HepG2 (cell line): ENCODE data around the gene TMEM131.

Experiments used
- JUND ChIP-seq: sonication (generic); formaldehyde crosslinking; IDR thresholded peaks from 2 replicates; pipeline ENCODE4 v1.8.0; 2022; ENCODE audit warnings: mild to moderate bottlenecking, missing genetic modification reagents
- MAZ ChIP-seq, 2 experiments: sonication (generic) in 1 of 2; formaldehyde crosslinking in 1 of 2; IDR thresholded peaks; 2 replicates each; pipeline versions ENCODE4 v1.5.0 to v1.6.1; 2012 to 2020; ENCODE audit warnings: low read depth in 2 of 2, mild to moderate bottlenecking in 2 of 2, borderline replicate concordance in 1 of 2, improper control_type of control experiment in 1 of 2, low read length in 1 of 2, missing genetic modification reagents in 1 of 2, moderate library complexity in 1 of 2
- NFE2L1 ChIP-seq: sonication (generic); formaldehyde crosslinking; IDR thresholded peaks from 2 replicates; pipeline ENCODE4 v1.4.0; 2020; ENCODE audit warnings: missing genetic modification reagents, mild to moderate bottlenecking, borderline replicate concordance
- NFE2L2 ChIP-seq: fragments of 150-350 bp; IDR thresholded peaks from 2 replicates; pipeline ENCODE4 v1.6.1; 2014; ENCODE audit warnings: low read length
- PHB2 ChIP-seq: fragments of 450-650 bp; IDR thresholded peaks from 2 replicates; pipeline ENCODE4 v1.6.1; 2018; ENCODE audit not compliant: partially characterized antibody
- SMAD1 ChIP-seq: sonication (generic); formaldehyde crosslinking; IDR thresholded peaks from 2 replicates; pipeline ENCODE4 v1.4.0; 2020; ENCODE audit warnings: missing genetic modification reagents, low read depth, mild to moderate bottlenecking, borderline replicate concordance
- TBP ChIP-seq: sonication (generic); formaldehyde crosslinking; IDR thresholded peaks from 2 replicates; pipeline ENCODE4 v1.5.0; 2020; ENCODE audit warnings: missing genetic modification reagents
- WIZ ChIP-seq: sonication (generic); formaldehyde crosslinking; IDR thresholded peaks from 2 replicates; pipeline ENCODE4 v1.5.1; 2020; ENCODE audit warnings: mild to moderate bottlenecking, missing genetic modification reagents
- ZNF512 ChIP-seq: sonication (generic); formaldehyde crosslinking; IDR thresholded peaks from 2 replicates; pipeline ENCODE4 v1.4.0; 2020; ENCODE audit warnings: mild to moderate bottlenecking, missing genetic modification reagents

DNA sequence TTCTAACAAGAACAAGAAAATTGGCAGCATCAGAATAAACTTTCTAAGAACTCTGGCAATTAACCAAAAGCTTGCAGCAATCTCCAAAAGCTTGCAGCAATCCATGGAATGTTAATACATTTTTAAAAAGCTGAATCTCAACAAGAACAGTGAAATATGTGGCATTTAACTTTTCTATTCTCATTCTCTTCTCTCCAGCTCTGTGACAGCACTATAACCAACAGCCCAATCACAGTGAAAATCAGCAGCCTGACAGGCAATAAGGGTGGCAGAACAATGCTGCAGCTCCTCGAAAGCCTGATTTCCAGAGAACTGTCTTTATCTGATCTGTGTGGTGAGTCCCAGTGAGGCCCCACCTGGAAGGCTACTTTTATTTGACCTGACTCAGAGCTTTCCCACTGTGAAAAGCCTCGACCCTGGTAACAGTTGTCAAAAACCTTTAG lies 60.0 kb downstream of the TMEM131 start:
- TF ChIP-seq PHB2 (no peak), TBP (CRISPR knock-in tag) (no peak), MAZ (IDR thresholded peaks at IDR 0.05; ENCODE audit: borderline replicate concordance, low read depth, low read length) (no peak), MAZ (CRISPR knock-in tag; IDR thresholded peaks at IDR 0.05; ENCODE audit: low read depth) (no peak), NFE2L1 (no peak), JUND (CRISPR knock-in tag) (no peak), NFE2L2 (no peak), ZNF512 (CRISPR knock-in tag) (no peak), SMAD1 (no peak), WIZ (CRISPR knock-in tag) (no peak)
